Smooth muscle cell (in vitro differentiated cells): ENCODE results near the gene VSTM4. TPM values are rescaled to one million over a fixed set of nuclear protein-coding genes. Genes with fewer than 3 reads are reported as not detected.

Experiments
- DNase-seq: peaks from one replicate; lab custom pipeline; 2025; ENCODE audit not compliant: unreplicated experiment; lab: John Stamatoyannopoulos, UW
- H2AFZ ChIP-seq: fragments of 200-600 bp; sonication (generic); 2 replicates; pipeline ENCODE4 v1.6.0; 2016; ENCODE audit warnings: antibody characterized with exemption, low read depth, mild to moderate bottlenecking
- H3F3A ChIP-seq: fragments of 200-600 bp; sonication (generic); 2 replicates; pipeline ENCODE4 v1.6.0; 2017; ENCODE audit warnings: antibody characterized with exemption, low read depth
- H3K27ac ChIP-seq: fragments of 200-600 bp; sonication (generic); 2 replicates; pipeline ENCODE4 v1.5.1; 2016; ENCODE audit warnings: low read depth, mild to moderate bottlenecking
- H3K27me3 ChIP-seq: fragments of 200-600 bp; sonication (generic); 2 replicates; pipeline ENCODE4 v1.6.1; 2016; ENCODE audit warnings: low read depth, mild to moderate bottlenecking
- H3K36me3 ChIP-seq: fragments of 200-600 bp; sonication (generic); 2 replicates; pipeline ENCODE4 v1.5.1; 2016; ENCODE audit warnings: low read depth
- H3K4me1 ChIP-seq: fragments of 200-600 bp; sonication (generic); 2 replicates; pipeline ENCODE4 v1.5.1; 2016; ENCODE audit warnings: low read depth
- H3K4me2 ChIP-seq: fragments of 200-600 bp; sonication (generic); 2 replicates; pipeline ENCODE4 v1.6.0; 2016; ENCODE audit warnings: mild to moderate bottlenecking
- H3K4me3 ChIP-seq: fragments of 200-600 bp; sonication (generic); 2 replicates; pipeline ENCODE4 v1.5.1; 2016; ENCODE audit warnings: mild to moderate bottlenecking
- H3K79me2 ChIP-seq: fragments of 200-600 bp; sonication (generic); 2 replicates; pipeline ENCODE4 v1.6.0; 2016; ENCODE audit warnings: low read depth, mild to moderate bottlenecking
- H3K9ac ChIP-seq: fragments of 200-600 bp; sonication (generic); 2 replicates; pipeline ENCODE4 v1.6.0; 2016; ENCODE audit warnings: low read depth
- H3K9me3 ChIP-seq: fragments of 200-600 bp; sonication (generic); replicated peaks from 2 replicates; pipeline ENCODE4 v1.5.1; 2016; ENCODE audit warnings: low read depth
- H4K20me1 ChIP-seq: fragments of 200-600 bp; sonication (generic); 2 replicates; pipeline ENCODE4 v1.6.0; 2016; ENCODE audit warnings: low read depth
- CTCF ChIP-seq: fragments of 200-600 bp; sonication (generic); IDR thresholded peaks from 2 replicates; pipeline ENCODE4 v1.5.1; 2017; ENCODE audit warnings: borderline replicate concordance, mild to moderate bottlenecking, antibody characterized with exemption; ENCODE audit not compliant: insufficient read depth, poor library complexity, severe bottlenecking
- WGBS: methylation state at CpG from one replicate; pipeline ENCODE4 v1.1.7; 2016; ENCODE audit warnings: low lambda C conversion rate; 5-methylcytosine and 5-hydroxymethylcytosine counted together
- polyA plus RNA-seq: library from polyadenylated mRNA; unstranded; fragments of >200 nt; fragmentation: Nextera tagmentation; extraction: Ambion mirVana; gene quantifications from 2 replicates; pipeline ENCODE4 v1.2.1, GENCODE V29; 2016
- total RNA-seq: library from RNA; depleted of rRNA; stranded (reverse); fragments of >200 nt; gene quantifications from 2 replicates; pipeline ENCODE4 v1.2.3, GENCODE V29; 2014

Gene VSTM4
- total and polyA plus RNA-seq, 2 experiments from 2014 or later = 5.1 to 7.7 TPM

- no peak overlapping the region for H3K4me3 ChIP-seq
- H3F3A ChIP-seq = no peaks in the 10 kb centered on the region
- no peaks in the 10 kb centered on the region for H3K79me2 ChIP-seq
- no peak for DNase-seq
- no peaks in the 10 kb centered on the region for H3K9me3 ChIP-seq
- no peak overlapping the region for H3K4me2 ChIP-seq
- H3K4me1 ChIP-seq = peaks cover 15% of the 10 kb centered on the region
- no peak overlapping the region for H3K9ac ChIP-seq
- H4K20me1 ChIP-seq = no peaks in the 10 kb centered on the region
- TF ChIP-seq CTCF = no peak
- 65% methylated on average over 6 of the region's 6 CpGs for WGBS
- H2AFZ ChIP-seq = no peak overlapping the region
- no peak overlapping the region for H3K27ac ChIP-seq
- H3K36me3 ChIP-seq = no peaks in the 10 kb centered on the region
- H3K27me3 ChIP-seq = no peaks in the 10 kb centered on the region
These were observed 3.2 kb upstream of the VSTM4 start for GRCh38 chr10:49118430-49119074.

GRCh38 chr10:49117376-49118070 lies 2.2 kb upstream of the VSTM4 start:
- Histone ChIP-seq H3K9me3 (no peaks in the 10 kb centered on the region), H3K9ac (no peak overlapping the region), H3K36me3 (no peaks in the 10 kb centered on the region), H3K4me3 (no peak overlapping the region), H3K4me1 (peaks cover 15% of the 10 kb centered on the region), H3K4me2 (no peak overlapping the region), H3K79me2 (no peaks in the 10 kb centered on the region), H3K27ac (no peak overlapping the region), H3K27me3 (no peaks in the 10 kb centered on the region), H2AFZ (no peak overlapping the region), H4K20me1 (no peaks in the 10 kb centered on the region), H3F3A (no peaks in the 10 kb centered on the region)
- 87% methylated on average over 4 of the region's 4 CpGs for WGBS
- DNase-seq = no peak
- TF ChIP-seq CTCF = no peak

GRCh38 chr10:49116509-49117375 lies 1.4 kb upstream of the VSTM4 start:
- no peak overlapping the region for H3K27ac ChIP-seq
- peaks cover 15% of the 10 kb centered on the region for H3K4me1 ChIP-seq
- no peaks in the 10 kb centered on the region for H3K27me3 ChIP-seq
- no peak overlapping the region for H3K4me2 ChIP-seq
- H3K4me3 ChIP-seq = no peak overlapping the region
- no peak overlapping the region for H3K9ac ChIP-seq
- no peaks in the 10 kb centered on the region for H3F3A ChIP-seq
- H3K9me3 ChIP-seq = no peaks in the 10 kb centered on the region
- H2AFZ ChIP-seq = no peak overlapping the region
- DNase-seq = no peak
- no peaks in the 10 kb centered on the region for H4K20me1 ChIP-seq
- no peak for TF ChIP-seq CTCF
- no peaks in the 10 kb centered on the region for H3K79me2 ChIP-seq
- no peaks in the 10 kb centered on the region for H3K36me3 ChIP-seq
- WGBS = 97% methylated on average over 5 of the region's 5 CpGs
